ENCODE data around the gene EMCN.

DNA sequence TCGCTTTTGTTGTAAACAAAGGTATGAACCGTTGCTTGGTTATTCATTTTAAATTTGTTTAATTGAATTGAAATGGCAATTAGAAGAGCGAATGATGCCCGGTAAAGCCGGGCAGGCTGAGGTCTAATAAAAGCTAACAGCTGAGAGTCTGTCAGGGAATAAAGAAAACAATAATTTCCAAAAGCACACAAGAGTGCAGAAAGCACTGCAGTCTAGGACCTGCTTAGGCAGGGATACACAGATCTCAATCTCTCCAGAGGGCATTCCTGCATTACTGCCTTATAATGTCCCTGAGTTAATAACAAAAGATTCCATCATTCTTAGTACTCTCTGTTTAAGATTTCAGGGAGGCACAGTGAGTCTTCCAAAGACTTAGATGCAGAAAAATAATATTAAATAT, 27.6 kb upstream of the EMCN start:
- TF ChIP-seq GABPA (IDR thresholded peaks at IDR 0.05; ENCODE audit: borderline replicate concordance, insufficient read depth, low read length) (no peak), SIN3A (conservative IDR thresholded peaks at IDR 0.05 in 1 of 2, IDR thresholded peaks at IDR 0.05 in 1 of 2; ENCODE audit: low read depth in 1 of 2, low read length in 2 of 2) (no peak), CTCF (IDR thresholded peaks at IDR 0.05; ENCODE audit: control extremely low read depth in 1 of 3, insufficient read depth in 1 of 3, low read depth in 1 of 3, low read length in 3 of 3) (no peak), SIRT6 (IDR thresholded peaks at IDR 0.05; ENCODE audit: low read length) (no peak), POLR2A (IDR thresholded peaks at IDR 0.05; ENCODE audit: control extremely low read depth in 1 of 2, low read depth in 2 of 2, low read length in 2 of 2) (no peak), ATF3 (IDR thresholded peaks at IDR 0.05; ENCODE audit: insufficient read depth, low read depth, low read length) (no peak), SUZ12 (IDR thresholded peaks at IDR 0.05; ENCODE audit: low read length) (no peak), EZH2 (IDR thresholded peaks at IDR 0.05; ENCODE audit: low read depth, low read length, severe bottlenecking) (no peak)
- TF ChIP-seq, protein P1, sequence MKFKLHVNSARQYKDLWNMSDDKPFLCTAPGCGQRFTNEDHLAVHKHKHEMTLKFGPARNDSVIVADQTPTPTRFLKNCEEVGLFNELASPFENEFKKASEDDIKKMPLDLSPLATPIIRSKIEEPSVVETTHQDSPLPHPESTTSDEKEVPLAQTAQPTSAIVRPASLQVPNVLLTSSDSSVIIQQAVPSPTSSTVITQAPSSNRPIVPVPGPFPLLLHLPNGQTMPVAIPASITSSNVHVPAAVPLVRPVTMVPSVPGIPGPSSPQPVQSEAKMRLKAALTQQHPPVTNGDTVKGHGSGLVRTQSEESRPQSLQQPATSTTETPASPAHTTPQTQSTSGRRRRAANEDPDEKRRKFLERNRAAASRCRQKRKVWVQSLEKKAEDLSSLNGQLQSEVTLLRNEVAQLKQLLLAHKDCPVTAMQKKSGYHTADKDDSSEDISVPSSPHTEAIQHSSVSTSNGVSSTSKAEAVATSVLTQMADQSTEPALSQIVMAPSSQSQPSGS (IDR thresholded peaks at IDR 0.05; ENCODE audit: low read length): no peak
- TF ChIP-seq, protein P2, sequence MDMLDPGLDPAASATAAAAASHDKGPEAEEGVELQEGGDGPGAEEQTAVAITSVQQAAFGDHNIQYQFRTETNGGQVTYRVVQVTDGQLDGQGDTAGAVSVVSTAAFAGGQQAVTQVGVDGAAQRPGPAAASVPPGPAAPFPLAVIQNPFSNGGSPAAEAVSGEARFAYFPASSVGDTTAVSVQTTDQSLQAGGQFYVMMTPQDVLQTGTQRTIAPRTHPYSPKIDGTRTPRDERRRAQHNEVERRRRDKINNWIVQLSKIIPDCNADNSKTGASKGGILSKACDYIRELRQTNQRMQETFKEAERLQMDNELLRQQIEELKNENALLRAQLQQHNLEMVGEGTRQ (IDR thresholded peaks at IDR 0.05; ENCODE audit: low read length): no peak
